Fibroblast of skin of back (primary cell): ENCODE data around the gene AGPAT4.
"Not testable (repeated sequence)": the region's sequence is repeated elsewhere in the genome, so short reads cannot be mapped to it uniquely, and the experiment has no call there.

Experiments used
- DNase-seq: peaks from one replicate; pipeline ENCODE4 v3.0.0-alpha.2; 2013

The AGPAT4 gene

GRCh38 chr6:161198783-161199460, 74.9 kb downstream of the AGPAT4 start:
- DNase-seq = no peak

DNA sequence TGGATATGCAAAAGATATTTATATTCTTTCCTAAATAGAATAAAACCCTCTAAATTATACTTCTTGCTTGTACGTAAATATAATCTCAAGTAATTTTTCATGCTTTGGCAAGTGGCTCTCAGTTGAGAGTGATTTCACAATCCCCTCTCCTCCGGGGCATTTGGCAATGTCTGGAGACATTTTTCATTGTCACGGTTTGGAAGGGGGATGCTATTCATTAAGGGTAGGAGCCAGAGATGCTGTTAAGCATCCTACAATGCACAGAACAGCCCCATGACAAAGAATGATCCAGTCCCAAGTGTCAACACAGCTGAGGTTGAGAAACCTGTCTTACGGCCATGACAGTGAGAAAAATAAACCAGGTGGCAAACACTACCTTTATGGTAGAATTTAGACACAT, 75.7 kb downstream of the AGPAT4 start:
- no peak for DNase-seq

DNA sequence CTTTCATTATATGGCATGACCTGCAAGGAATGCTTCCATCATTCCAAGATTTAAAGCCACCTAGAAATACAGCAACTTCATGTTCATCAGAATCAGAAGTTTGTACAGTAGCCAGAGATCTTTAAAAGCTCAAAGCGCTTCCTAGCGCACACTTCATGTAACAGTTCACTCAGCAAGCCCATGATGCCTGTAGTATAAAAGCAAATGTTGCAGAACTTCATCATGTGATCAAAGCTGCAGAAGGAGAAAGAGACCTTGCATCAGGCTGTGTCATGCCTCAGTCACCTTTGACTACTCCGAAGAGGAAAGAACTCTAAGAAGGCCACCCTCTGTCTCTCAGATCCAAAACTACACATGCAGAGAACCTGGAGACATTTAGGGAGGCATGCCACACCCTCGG, 78.5 kb downstream of the AGPAT4 start:
- no peak for DNase-seq

GRCh38 chr6:161194374-161194773, 79.5 kb downstream of the AGPAT4 start:
- DNase-seq = no peak

DNA sequence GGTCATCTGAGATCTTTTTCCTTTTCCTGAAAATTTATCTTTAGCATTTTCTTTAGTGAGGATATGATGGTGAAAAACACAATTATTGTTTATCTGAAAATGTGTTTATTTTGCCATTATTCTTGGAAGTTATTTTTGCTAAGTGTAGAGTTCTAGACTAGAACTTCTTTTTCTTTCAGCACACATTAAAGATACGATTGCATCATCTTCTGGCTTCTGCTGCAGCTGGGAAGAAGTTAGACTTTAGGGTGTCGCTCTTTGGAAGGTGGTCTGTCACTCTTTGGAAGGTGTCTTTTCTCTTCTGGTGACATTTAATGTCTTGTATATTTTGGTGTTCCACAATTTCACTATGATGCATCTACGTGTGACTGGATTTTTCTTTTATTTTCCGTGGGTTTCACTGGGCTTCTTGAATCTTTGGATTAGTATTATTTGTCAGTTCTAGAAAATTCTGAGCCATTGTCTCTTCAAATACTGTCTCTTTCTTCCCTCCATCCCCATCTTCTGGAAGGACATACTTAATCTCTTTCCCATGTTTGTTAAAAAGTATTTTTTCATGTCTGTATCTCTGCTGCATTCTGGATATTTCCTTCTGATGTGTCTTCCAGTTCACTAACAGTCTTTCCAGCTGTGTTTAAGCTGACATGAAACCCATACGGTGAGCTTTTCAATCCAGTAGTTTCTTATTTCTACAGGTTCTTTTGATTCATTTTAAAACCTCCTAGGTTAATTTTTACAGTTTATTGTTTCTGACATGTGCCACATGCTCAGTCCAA, 81.0 kb downstream of the AGPAT4 start:
- no peak for DNase-seq

DNA sequence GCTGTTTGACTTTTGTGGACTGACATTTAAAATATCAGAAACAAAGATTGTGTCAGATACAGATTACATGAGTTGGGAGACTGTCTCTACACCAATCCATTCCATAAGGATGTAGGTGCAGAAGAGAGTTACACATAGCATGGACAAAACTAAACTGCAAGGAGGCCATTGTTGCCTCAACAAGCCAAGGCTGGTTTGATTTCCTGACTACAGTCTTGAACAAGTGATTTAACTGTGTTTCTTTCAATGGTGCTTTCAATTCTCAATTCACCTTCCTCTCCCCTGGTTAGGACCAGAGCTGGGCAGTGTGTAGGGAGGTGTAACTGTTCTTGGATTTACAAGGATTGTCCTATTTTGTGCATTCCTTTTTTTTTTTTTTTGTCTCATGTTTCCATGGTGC, 82.2 kb downstream of the AGPAT4 start:
- no peak for DNase-seq

DNA sequence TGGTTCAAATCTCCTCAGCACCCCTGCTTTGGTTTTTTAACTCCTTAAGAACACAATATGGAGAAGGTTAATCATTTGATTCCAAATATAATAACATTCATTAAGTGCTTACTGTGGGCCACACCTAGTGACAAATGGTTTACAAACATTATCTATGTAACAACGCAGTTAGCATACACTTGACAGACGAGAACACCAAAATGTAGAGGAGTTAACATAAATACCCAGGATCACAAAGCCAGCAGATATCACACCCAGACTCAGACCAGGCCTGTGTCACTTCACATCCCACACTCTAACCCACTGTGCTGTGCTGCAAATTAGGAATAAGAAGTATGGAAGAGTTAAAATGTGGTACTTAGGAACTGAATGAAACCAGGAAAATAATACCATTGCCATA, 82.9 kb downstream of the AGPAT4 start:
- DNase-seq = no peak

GRCh38 chr6:161189891-161190290, 84.0 kb downstream of the AGPAT4 start:
- no peak for DNase-seq

DNA sequence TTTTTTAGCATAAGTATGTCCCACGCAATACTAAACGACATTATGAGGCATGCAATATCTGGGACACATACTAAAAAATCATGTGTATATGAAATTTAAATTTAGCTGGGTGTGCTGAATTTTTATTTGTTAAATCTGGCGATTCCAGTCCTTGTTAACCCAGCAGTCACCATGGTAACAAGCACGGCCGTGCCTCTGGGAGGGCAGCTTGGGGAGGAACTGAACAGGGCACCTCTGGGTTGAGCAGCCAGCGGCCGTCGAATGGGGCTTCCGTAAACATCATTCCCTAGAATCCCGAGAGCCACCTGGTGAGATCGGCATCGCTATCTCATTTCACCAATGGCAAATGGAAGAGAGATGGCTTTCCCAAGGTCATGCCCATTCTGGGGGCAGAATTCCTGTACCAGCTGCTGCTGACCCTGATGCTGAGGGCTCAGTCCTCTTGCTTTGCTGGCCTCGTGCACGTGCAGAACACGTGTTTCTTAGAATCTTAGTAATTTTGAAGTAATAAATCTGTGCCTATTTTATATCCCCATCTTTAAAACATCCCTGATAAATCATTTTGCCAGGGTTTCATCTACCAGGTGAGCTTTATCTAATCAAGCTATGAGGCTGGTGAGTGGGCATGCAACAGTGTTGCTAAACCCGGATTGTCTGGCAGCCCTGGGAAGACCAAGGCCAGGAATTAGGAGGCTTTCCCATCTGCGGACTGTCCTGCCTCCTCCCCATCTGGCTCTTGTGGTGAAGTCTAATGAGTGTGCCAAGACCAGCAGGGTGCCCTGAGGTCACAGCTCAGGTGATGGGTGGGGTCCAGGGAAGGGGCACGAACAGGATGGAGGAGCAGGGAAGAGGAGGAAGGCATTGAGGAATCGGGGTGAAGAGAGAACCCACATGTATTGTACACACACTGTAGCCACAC, 85.1 kb downstream of the AGPAT4 start:
- DNase-seq = no peak

DNA sequence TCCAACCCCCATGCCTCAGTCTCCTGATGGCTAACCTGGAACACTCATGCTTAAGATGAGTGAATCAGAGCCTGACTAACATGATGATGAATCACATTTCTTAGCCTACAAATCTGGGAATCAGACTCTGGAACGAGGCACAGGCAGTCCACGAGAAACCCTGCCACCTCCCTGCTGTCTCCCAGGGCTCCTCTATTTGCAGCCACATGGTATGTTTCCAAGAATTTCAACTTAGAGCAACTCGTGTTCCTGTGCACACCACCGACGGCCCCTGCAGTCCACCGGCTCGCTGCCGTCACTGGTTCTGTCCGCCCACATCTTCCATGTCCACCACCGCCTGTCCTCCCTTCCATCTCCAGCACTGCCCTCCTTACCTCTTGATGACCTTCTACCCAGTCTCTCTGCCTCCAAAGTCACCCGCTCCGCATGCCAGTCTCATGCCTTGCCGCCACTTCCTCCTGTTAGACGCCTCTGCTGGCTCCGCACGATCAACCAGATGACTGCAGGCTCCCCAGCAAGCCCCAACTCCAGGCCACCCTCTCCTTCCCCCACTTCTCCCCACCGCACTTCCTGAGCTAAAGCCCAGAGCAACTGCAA, 87.6 kb downstream of the AGPAT4 start:
- DNase-seq = peak; percentile 90

DNA sequence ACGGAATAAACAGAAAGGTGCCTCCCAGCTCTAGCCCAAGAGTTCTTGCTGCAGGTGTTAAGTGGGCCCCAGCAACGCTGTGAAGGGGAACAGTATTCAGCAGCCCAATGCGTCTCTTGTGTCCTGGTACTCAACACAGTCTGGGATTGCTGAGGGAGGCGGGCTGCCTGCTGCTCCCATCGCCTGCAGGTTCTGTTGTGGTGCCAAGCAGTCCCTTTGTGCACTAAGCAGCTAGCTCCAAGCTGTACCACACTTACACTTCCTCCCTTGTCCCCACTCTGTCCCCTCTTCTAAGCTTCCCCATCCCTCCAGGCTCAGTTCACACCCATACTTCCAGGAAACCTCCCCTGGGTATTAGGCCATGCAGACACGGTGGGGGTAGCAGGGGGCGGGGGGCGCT, 92.7 kb downstream of the AGPAT4 start:
- no peak for DNase-seq

DNA sequence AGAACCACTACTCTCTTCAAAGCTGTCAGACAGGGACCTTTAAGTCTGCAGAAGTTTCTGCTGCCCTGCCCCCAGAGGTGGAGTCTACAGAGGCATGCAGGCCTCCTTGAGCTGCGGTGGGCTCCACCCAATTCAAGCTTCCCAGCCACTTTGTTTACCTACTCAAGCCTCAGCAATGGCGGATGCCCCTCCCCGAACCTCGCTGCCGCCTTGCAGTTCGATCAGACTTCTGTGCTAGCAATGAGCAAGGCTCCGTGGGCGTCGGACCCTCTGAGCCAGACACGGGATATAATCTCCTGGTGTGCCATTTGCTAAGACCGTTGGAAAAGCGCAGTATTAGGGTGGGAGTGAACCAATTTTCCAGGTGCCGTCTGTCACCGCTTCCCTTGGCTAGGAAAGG, 95.7 kb downstream of the AGPAT4 start:
- DNase-seq = not testable (repeated sequence)

DNA sequence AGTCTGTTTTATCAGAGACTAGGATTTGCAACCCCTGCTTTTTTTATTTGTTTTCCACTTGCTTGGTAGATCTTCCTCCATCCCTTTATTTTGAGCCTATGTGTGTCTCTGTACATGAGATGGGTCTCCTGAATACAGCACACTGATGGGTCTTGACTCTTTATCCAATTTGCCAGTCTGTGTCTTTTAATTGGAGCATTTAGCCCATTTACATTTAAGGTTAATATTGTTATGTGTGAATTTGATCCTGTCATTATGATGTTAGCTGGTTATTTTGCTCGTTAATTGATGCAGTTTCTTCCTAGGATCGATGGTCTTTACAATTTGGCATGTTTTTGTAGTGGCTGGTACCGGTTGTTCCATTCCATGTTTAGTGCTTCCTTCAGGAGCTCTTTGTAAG, 97.4 kb downstream of the AGPAT4 start:
- not testable (repeated sequence) for DNase-seq

GRCh38 chr6:161172769-161173168, 101.1 kb downstream of the AGPAT4 start:
- DNase-seq = not testable (repeated sequence)

DNA sequence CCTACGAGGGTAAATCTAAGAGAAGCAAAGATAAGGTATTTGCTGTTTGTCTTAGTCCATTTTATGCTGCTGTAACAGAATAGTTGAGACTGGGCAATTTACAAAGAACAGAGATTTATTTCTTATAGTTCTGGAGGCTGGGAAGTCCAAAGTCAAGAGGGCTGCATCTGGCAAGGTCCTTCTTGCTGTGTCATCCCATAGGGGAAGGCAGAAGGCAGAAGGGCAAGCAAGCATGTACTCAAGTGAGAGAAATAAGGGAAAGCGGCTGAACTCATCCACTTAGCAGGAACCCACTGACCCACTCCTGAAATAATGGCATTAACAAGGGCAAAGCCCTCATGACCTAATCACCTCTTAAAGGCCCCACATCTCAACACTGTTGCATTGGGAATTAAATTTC, 102.7 kb downstream of the AGPAT4 start:
- no peak for DNase-seq

GRCh38 chr6:161169696-161170095, 104.2 kb downstream of the AGPAT4 start:
- peak; percentile 52 for DNase-seq

DNA sequence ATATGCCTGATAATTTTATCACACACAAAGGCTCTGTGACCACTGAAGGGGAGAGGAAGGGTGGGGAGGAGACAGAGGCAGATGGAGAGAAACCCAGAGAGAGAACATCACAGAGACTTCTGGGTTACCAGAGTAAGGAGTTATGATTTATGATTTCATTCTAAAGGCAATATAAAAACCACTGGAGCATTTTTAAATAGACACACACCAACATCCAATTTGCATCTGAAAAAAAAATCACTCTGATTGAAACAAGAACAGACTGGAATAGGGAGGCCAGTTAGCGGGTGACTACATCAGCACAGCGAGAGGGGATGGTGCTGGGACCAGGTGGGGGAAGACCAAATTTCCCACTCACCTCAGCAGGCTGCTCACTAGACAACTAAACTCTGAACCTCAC, 104.8 kb downstream of the AGPAT4 start:
- DNase-seq = peak; percentile 4

GRCh38 chr6:161168281-161168891, 105.5 kb downstream of the AGPAT4 start:
- peak; percentile 98 for DNase-seq

DNA sequence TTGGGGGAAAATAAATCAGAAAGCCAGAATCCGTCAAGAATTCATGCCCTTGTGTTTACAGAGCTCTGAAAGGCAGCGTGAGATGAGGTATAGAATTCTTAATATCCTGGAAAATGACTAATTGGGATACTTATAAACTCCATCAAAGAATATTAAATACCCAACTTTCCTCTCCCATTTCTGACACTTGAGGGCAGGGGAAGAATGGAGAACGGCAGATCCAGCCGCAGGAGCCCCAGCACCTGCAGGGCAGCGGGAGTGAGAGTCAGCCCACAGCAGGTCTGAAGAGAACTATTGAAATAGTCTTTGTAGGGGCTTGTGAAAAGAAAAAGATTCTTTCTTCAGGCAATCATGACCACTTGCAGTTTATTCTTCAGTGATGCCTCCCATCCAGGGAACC, 107.2 kb downstream of the AGPAT4 start:
- DNase-seq = no peak

DNA sequence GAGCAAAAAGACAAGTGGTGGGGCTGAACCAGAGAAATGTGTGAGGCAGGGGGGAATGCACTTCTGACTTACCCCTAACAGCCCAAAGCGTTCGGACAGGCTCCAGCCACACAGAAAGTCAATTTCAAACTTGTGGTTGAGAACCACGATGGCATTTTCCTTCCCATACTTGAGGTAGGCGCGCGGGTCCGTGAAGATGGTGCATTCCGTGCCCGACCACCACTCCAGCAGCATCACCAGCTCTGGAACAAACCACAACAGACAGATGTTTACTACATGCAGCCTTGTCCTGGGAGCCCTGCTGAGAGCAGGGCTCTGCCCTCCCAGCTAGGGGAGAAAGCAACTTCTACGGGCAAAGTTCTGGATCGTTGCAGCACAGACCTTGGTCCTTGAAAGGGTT, 107.7 kb downstream of the AGPAT4 start:
- no peak for DNase-seq

DNA sequence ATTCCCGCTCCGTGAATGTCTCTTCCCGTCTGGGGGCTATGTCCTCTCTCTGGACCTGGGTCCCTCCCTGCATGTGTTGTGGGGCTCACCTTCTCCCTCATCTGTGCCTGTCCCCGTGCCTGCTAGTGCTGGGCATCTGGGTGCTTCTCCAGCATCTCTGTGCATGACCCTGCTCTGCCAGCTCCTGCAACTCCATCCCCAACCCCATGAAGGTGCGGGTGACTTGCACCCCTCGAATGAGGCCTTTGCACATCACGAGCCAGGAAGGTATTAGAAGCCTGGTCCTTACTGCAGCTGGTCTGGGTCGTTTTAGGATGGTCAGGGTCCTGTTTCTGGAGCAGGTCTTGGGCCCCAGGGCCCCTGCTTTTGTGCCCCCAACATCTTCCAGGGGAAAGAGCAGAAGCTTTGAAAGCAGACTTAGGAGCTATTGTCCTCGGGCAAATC, 109.7 kb downstream of the AGPAT4 start:
- DNase-seq = no peak

DNA sequence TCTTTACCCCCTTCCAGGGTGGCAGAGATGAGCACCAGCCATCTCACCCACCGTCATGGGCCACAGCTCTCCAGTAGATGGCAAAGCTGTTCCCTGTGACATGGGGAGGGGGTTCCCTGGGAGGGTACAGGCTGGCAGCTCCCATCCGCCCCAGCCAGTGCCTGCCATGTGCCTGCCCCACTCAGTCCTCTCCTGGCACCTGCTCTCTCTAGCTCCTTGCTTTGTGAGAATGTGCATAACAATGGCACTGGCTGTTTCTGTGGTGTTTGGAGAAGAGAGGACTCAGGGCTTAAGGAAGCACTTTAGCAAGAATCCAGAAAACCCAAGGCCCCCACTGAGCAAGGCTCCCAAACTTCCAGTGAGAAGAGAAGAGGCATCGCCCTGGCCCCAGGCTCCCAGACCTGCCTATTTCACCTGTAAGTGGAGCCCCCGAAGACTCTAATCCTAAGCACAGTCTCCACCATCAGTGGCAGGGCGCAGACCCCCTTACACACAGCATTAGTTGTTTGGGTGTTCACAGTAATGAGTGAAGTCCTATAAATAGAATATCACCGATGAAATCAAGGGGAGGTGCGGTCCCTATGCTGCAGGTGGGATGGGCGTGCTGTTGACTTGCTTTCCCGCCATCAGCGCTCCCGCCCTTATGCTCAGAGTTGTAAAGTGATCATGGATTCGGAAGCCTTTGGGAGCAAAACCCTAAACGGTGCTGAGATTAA, 110.2 kb downstream of the AGPAT4 start:
- DNase-seq = no peak
